Astrocyte (in vitro differentiated cells and primary cell): ENCODE results near the gene PACC1. TPM values are rescaled to one million over a fixed set of nuclear protein-coding genes. Genes with fewer than 3 reads are reported as not detected.

ENCODE experiments used
- DNase-seq: peaks from one replicate; pipeline ENCODE4 v3.0.0-alpha.2; 2010; ENCODE audit warnings: low read depth
- FAIRE-seq: peaks from 2 replicates; lab custom pipeline; 2011; peaks lifted over from hg19 to GRCh38; lab: Jason Lieb, UNC
- H2AFZ ChIP-seq: 2 replicates; pipeline ENCODE4 v1.6.0; 2012; ENCODE audit warnings: low read depth, low read length, inconsistent platforms
- H3K27ac ChIP-seq: 2 replicates; pipeline ENCODE4 v1.5.1; 2011; ENCODE audit warnings: low read depth, low read length, inconsistent platforms
- H3K27me3 ChIP-seq: 2 replicates; pipeline ENCODE4 v1.6.0; 2011; ENCODE audit warnings: low read length, inconsistent platforms; ENCODE audit not compliant: insufficient read depth
- H3K36me3 ChIP-seq: 2 replicates; pipeline ENCODE4 v1.5.1; 2011; ENCODE audit warnings: low read length, inconsistent platforms; ENCODE audit not compliant: insufficient read depth
- H3K4me1 ChIP-seq: 2 replicates; pipeline ENCODE4 v1.5.1; 2011; ENCODE audit warnings: low read length, inconsistent platforms; ENCODE audit not compliant: insufficient read depth
- H3K4me2 ChIP-seq: 2 replicates; pipeline ENCODE4 v1.6.0; 2012; ENCODE audit warnings: low read length, inconsistent platforms
- H3K4me3 ChIP-seq: 2 replicates; pipeline ENCODE4 v1.5.1; 2011; ENCODE audit warnings: low read depth, mild to moderate bottlenecking, low read length, inconsistent platforms; ENCODE audit not compliant: insufficient read depth
- H3K79me2 ChIP-seq: 2 replicates; pipeline ENCODE4 v1.6.0; 2012; ENCODE audit warnings: mild to moderate bottlenecking, low read length, inconsistent platforms; ENCODE audit not compliant: insufficient read depth
- H3K9ac ChIP-seq: 2 replicates; pipeline ENCODE4 v1.6.0; 2012; ENCODE audit warnings: mild to moderate bottlenecking, low read length, inconsistent platforms
- H3K9me3 ChIP-seq: 2 replicates; pipeline ENCODE4 v1.5.1; 2012; ENCODE audit warnings: low read depth, mild to moderate bottlenecking, low read length, inconsistent platforms; ENCODE audit not compliant: insufficient read depth
- H4K20me1 ChIP-seq: 2 replicates; pipeline ENCODE4 v1.6.0; 2012; ENCODE audit warnings: low read length, inconsistent platforms; ENCODE audit not compliant: insufficient read depth
- H3K27ac Mint-ChIP-seq: one replicate; pipeline ENCODE4 v1.8.0; 2021; ENCODE audit warnings: mild to moderate bottlenecking, mixed read lengths; ENCODE audit not compliant: unreplicated experiment
- H3K27me3 Mint-ChIP-seq: one replicate; pipeline ENCODE4 v1.8.0; 2021; ENCODE audit warnings: low read depth, mixed read lengths; ENCODE audit not compliant: unreplicated experiment
- H3K36me3 Mint-ChIP-seq: one replicate; pipeline ENCODE4 v1.8.0; 2021; ENCODE audit warnings: low read depth, mixed read lengths; ENCODE audit not compliant: unreplicated experiment
- H3K4me1 Mint-ChIP-seq: one replicate; pipeline ENCODE4 v1.8.0; 2021; ENCODE audit warnings: low read depth, mixed read lengths; ENCODE audit not compliant: unreplicated experiment
- H3K4me3 Mint-ChIP-seq: one replicate; pipeline ENCODE4 v1.8.0; 2021; ENCODE audit warnings: mild to moderate bottlenecking, moderate library complexity, mixed read lengths; ENCODE audit not compliant: unreplicated experiment
- H3K9me3 Mint-ChIP-seq: one replicate; pipeline ENCODE4 v1.8.0; 2021; ENCODE audit warnings: mild to moderate bottlenecking, mixed read lengths; ENCODE audit not compliant: unreplicated experiment
- CTCF ChIP-seq: IDR thresholded peaks from 2 replicates; pipeline ENCODE4 v1.5.1; 2011; ENCODE audit warnings: low read depth, mild to moderate bottlenecking, inconsistent platforms, low read length, moderate library complexity; ENCODE audit not compliant: insufficient read depth
- EZH2 ChIP-seq: IDR thresholded peaks from 2 replicates; pipeline ENCODE4 v1.6.1; 2012; ENCODE audit warnings: mild to moderate bottlenecking, low read length, inconsistent platforms; ENCODE audit not compliant: insufficient read depth
- total RNA-seq: library from RNA; stranded (reverse); gene quantifications from 2 replicates; pipeline ENCODE4 v1.2.1, GENCODE V29; 2021

Gene PACC1
- total RNA-seq, 1 donor from 2014 or later = 18.8 TPM

- no peak overlapping the region for H3K27ac Mint-ChIP-seq
- Histone ChIP-seq H2AFZ (no peak overlapping the region), H3K27me3 (peaks cover 10% of the 10 kb centered on the region), H3K36me3 (no peaks in the 10 kb centered on the region), H3K79me2 (no peaks in the 10 kb centered on the region), H3K4me3 (no peak overlapping the region), H3K4me1 (no peaks in the 10 kb centered on the region), H4K20me1 (no peaks in the 10 kb centered on the region), H3K27ac (no peak overlapping the region), H3K9ac (no peak overlapping the region), H3K9me3 (no peaks in the 10 kb centered on the region), H3K4me2 (no peak overlapping the region)
- H3K9me3 Mint-ChIP-seq = no peaks in the 10 kb centered on the region
- TF ChIP-seq CTCF = no peak
- no peak for TF ChIP-seq EZH2
- H3K36me3 Mint-ChIP-seq = no peaks in the 10 kb centered on the region
- no peak overlapping the region for H3K4me3 Mint-ChIP-seq
- no peak for DNase-seq
- no peaks in the 10 kb centered on the region for H3K4me1 Mint-ChIP-seq
- no peak for FAIRE-seq
- peaks cover 9% of the 10 kb centered on the region for H3K27me3 Mint-ChIP-seq
Measured at GRCh38 chr1:212421165-212421564, 6.5 kb upstream of the PACC1 start.

GRCh38 chr1:212415107-212415841 is 588 bp upstream of the PACC1 start:
- Histone ChIP-seq H3K27me3 (no peaks in the 10 kb centered on the region), H3K79me2 (peaks cover 7% of the 10 kb centered on the region), H3K9me3 (no peaks in the 10 kb centered on the region), H4K20me1 (peaks cover 18% of the 10 kb centered on the region), H3K4me2 (peak overlapping the region; percentile 98), H3K4me1 (peaks cover 7% of the 10 kb centered on the region), H2AFZ (peak overlapping the region; percentile 83), H3K9ac (peak overlapping the region; percentile 69), H3K27ac (no peak overlapping the region), H3K36me3 (no peaks in the 10 kb centered on the region), H3K4me3 (peak overlapping the region; percentile 67)
- Mint-ChIP-seq H3K27ac (peak overlapping the region; percentile 84), H3K4me3 (peak overlapping the region; percentile 91), H3K4me1 (peaks cover 8% of the 10 kb centered on the region), H3K27me3 (no peaks in the 10 kb centered on the region), H3K9me3 (peaks cover 2% of the 10 kb centered on the region), H3K36me3 (peaks cover 15% of the 10 kb centered on the region)
- TF ChIP-seq EZH2 = no peak
- TF ChIP-seq CTCF = no peak
- FAIRE-seq = no peak
- no peak for DNase-seq

- peak overlapping the region; percentile 83 for H2AFZ ChIP-seq
- DNase-seq (no peak), FAIRE-seq (no peak)
- Mint-ChIP-seq H3K9me3 (peaks cover 2% of the 10 kb centered on the region), H3K4me3 (peak overlapping the region; percentile 91), H3K4me1 (peaks cover 8% of the 10 kb centered on the region), H3K36me3 (peaks cover 24% of the 10 kb centered on the region), H3K27me3 (no peaks in the 10 kb centered on the region), H3K27ac (no peak overlapping the region)
- peaks cover 7% of the 10 kb centered on the region for H3K36me3 ChIP-seq
- H3K27me3 ChIP-seq = no peaks in the 10 kb centered on the region
- peak overlapping the region; percentile 98 for H3K4me2 ChIP-seq
- H3K27ac ChIP-seq = no peak overlapping the region
- H3K4me1 ChIP-seq = peaks cover 7% of the 10 kb centered on the region
- no peak for TF ChIP-seq CTCF
- no peak for TF ChIP-seq EZH2
- H3K9ac ChIP-seq = peak overlapping the region; percentile 69
- no peaks in the 10 kb centered on the region for H3K9me3 ChIP-seq
- H4K20me1 ChIP-seq = peaks cover 18% of the 10 kb centered on the region
- peaks cover 7% of the 10 kb centered on the region for H3K79me2 ChIP-seq
- peak overlapping the region; percentile 67 for H3K4me3 ChIP-seq
Measured at GRCh38 chr1:212413902-212414327, 771 bp downstream of the PACC1 start.
